H54 (cell line): ENCODE results near the gene CHMP2A.
"Not testable (repeated sequence)": the region's sequence is repeated elsewhere in the genome, so short reads cannot be mapped to it uniquely, and the experiment has no call there.

ENCODE experiments used
- DNase-seq: peaks from one replicate; pipeline ENCODE4 v3.0.0; 2011; ENCODE audit warnings: low spot score, mixed read lengths; ENCODE audit not compliant: insufficient read length
- FAIRE-seq: peaks from 3 replicates; lab custom pipeline; 2011; peaks lifted over from hg19 to GRCh38; lab: Jason Lieb, UNC
- POLR2A ChIP-seq: IDR thresholded peaks from 2 replicates; pipeline ENCODE4 v1.6.1; 2011; ENCODE audit warnings: low read depth, mild to moderate bottlenecking, low read length

Gene CHMP2A

GRCh38 chr19:58511353-58512208 is 43.3 kb downstream of the CHMP2A start, which contains the start of gene SLC27A5:
Gene SLC27A5, minus strand, starts transcription at chr19:58511992. Its CDS starts 37 bp downstream, at chr19:58511955.
- FAIRE-seq (no peak), DNase-seq (no peak)
- TF ChIP-seq POLR2A: no peak

DNA sequence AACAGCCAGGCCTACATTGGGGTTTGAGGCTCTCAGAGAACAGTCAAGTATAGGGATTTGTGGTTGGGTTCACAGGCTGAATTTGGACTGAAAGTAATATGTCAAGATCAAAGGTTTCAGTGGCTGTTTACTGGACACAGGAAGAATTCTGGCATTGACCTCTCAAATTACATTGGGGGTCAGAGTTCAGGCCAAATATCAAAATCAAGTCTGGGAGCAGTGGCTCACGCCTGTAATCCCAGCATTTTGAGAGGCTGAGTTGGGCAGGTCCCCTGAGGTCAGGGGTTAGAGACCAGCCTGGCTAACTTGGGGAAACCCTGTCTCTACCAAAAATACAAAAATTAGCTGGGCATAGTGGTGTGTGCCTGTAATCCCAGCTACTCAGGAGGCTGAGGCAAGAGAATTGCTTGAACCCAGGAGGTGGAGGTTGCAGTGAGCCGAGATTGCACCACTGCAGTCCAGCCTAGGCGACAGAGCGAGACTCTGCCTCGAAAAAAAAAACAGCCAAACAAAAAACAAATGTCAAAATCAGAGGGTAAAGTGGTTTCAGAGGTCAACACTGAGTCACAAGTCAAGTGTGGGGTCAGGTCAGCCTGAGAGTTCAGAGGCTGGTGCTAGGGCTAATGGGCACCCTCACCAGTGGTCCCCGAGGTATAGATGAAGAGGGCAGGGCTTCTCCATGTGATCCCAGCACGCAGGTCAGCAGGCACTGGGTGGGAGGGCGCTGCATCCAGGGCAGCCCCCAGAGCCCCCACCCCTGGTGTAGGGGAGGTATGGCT is 44.6 kb downstream of the CHMP2A start:
- no peak for FAIRE-seq
- TF ChIP-seq POLR2A: no peak

DNA sequence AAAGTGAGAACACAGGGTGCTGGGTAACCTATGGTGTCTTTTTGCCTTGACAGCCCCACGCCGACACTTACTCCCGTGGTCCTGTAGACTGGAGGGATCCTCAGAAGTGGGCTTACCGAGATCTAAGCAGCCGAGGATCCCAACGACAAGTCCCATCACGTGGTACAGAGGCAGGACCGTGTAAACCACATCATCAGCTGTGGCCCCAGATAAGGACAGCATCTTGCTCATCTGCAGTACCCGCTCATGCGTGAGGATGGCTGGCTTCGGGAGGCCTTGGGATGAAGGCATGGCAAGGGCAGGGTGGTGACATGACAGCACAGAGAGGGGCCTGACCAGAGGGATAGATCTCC is 45.2 kb downstream of the CHMP2A start:
- FAIRE-seq: no peak
- no peak for DNase-seq
- TF ChIP-seq POLR2A: no peak

More for the DNA sequence above, 44.6 kb downstream of the CHMP2A start:
- no peak for DNase-seq

DNA sequence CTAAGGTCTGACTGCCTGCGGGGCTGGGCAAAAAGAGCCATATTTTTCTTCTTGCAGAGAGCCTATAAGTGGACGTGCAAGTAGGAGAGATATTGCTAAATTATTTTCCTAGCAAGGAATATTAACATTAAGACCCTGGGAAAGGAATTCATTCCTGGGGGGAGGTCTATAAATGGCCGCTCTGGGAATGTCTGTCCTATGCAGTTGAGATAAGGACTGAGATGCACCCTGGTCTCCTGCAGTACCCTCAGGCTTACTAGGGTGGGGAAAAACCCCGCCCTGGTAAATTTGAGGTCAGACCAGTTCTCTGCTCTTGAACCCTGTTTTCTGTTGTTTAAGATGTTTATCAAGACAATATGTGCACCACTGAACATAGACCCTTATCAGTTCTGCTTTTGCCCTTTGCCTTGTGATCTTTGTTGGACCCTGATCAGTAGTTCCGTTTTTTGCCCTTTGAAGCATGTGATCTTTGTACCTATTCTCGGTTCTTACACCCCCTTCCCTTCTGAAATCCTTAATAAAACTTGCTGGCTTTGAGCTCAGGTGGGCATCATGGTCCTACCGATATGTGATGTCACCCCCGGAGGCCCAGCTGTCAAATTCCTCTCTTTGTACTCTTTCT is 47.2 kb downstream of the CHMP2A start:
- FAIRE-seq, DNase-seq: not testable (repeated sequence)
